Activated B cell treated with CpG ODN at 0.5 μM for 24 hours (primary cell): ENCODE measurements around the gene TRAF2. TPM values are rescaled to one million over a fixed set of nuclear protein-coding genes. Genes with fewer than 3 reads are reported as not detected.

Experiments used
- ATAC-seq: fragments of 200-7000 bp; cut with Tn5 transposase; one replicate; pipeline ENCODE4 v1.10.0; 2021; ENCODE audit warnings: low read depth, mild to moderate bottlenecking, moderate library complexity
- CTCF ChIA-PET: fragments of 350-600 bp; sonication (Branson Sonifier 250); formaldehyde crosslinking; loops from one replicate; lab custom pipeline; 2021; ENCODE audit warnings: antibody characterized with exemption; lab: Charles Lee
- POLR2A ChIA-PET: fragments of 350-600 bp; sonication (Branson Sonifier 250); formaldehyde crosslinking; loops from one replicate; lab custom pipeline; 2021; ENCODE audit warnings: antibody characterized with exemption; lab: Charles Lee
- DNase-seq: peaks from one replicate; pipeline ENCODE4 v3.0.0; 2022
- H3K27ac Mint-ChIP-seq: one replicate; pipeline ENCODE4 v1.8.0; 2020; ENCODE audit warnings: mixed read lengths
- H3K27me3 Mint-ChIP-seq: one replicate; pipeline ENCODE4 v1.8.0; 2021; ENCODE audit warnings: mixed read lengths
- H3K36me3 Mint-ChIP-seq: one replicate; pipeline ENCODE4 v1.8.0; 2021; ENCODE audit warnings: low read depth, mixed read lengths
- H3K4me1 Mint-ChIP-seq: one replicate; pipeline ENCODE4 v1.8.0; 2021; ENCODE audit warnings: mixed read lengths
- H3K4me3 Mint-ChIP-seq: one replicate; pipeline ENCODE4 v1.8.0; 2020; ENCODE audit warnings: mild to moderate bottlenecking, mixed read lengths
- H3K9me3 Mint-ChIP-seq: one replicate; pipeline ENCODE4 v1.8.0; 2020; ENCODE audit warnings: mixed read lengths
- intact Hi-C: fragments of 100-400 bp; cut with micrococcal nuclease; formaldehyde crosslinking; loops from one replicate; pipeline ENCODE4 v1.15.1; 2024
- total RNA-seq: library from RNA; stranded (reverse); gene quantifications from 2 replicates; pipeline ENCODE4 v1.2.3, GENCODE V29; 2022
- TF ChIP-seq, protein P1 (sequence below): fragments of 200-600 bp; IDR thresholded peaks from one replicate; pipeline ENCODE4 v1.8.0; 2022; ENCODE audit warnings: antibody characterized with exemption, mild to moderate bottlenecking

The TRAF2 gene
- total RNA-seq, 1 donor from 2014 or later: 58.2 TPM

DNA sequence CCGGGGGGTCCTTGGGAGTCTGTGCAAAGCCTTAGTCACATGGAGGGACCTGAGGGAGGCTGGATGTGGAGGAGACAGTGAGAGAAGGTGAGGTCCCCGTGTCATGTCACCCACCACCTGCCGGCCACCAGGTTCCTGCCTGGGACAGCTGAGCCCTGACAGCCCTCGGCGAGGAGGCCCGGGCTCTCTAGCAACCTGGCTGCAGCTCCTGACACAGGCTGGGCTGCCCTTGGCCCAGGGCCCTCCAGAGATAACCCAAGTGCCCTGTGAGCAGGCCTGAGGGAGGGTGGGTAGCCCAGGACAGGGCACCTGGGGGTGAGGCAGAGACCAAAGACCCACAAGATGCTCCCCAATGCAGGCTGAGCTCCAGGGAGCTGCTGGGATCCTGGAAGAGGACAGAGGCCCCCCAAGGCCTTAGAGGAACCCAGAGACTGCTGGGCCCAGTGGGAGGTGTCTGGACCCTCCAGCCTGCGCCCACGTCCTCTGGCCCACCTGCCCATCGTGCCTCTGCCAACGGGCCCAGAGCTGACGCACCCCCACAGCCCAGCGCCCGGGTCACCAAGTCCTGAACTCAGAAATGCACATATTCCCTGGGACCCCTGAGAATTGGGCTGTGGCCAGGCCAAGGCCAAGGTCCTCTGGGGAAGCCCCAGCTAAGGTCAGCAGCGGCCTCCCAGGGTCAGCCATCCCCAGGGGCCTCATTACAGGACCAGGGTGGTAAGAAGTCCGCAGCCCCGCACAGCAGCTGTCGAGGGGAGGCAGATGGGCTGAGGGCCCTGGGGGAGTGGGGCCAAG lies 82.2 kb downstream of the TRAF2 start:
- intact Hi-C loops: no loop called here
- no peak overlapping the region for H3K4me3 Mint-ChIP-seq
- H3K9me3 Mint-ChIP-seq: no peaks in the 10 kb centered on the region
- TF ChIP-seq, protein P1, sequence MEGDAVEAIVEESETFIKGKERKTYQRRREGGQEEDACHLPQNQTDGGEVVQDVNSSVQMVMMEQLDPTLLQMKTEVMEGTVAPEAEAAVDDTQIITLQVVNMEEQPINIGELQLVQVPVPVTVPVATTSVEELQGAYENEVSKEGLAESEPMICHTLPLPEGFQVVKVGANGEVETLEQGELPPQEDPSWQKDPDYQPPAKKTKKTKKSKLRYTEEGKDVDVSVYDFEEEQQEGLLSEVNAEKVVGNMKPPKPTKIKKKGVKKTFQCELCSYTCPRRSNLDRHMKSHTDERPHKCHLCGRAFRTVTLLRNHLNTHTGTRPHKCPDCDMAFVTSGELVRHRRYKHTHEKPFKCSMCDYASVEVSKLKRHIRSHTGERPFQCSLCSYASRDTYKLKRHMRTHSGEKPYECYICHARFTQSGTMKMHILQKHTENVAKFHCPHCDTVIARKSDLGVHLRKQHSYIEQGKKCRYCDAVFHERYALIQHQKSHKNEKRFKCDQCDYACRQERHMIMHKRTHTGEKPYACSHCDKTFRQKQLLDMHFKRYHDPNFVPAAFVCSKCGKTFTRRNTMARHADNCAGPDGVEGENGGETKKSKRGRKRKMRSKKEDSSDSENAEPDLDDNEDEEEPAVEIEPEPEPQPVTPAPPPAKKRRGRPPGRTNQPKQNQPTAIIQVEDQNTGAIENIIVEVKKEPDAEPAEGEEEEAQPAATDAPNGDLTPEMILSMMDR: no peak
- DNase-seq (no peak), ATAC-seq (no peak)
- no peaks in the 10 kb centered on the region for H3K36me3 Mint-ChIP-seq
- POLR2A ChIA-PET: no interaction called here
- CTCF ChIA-PET: no interaction called here
- peaks cover 11% of the 10 kb centered on the region for H3K27me3 Mint-ChIP-seq
- H3K27ac Mint-ChIP-seq: no peak overlapping the region
- H3K4me1 Mint-ChIP-seq: peaks cover 9% of the 10 kb centered on the region

GRCh38 chr9:136969150-136969549 lies 82.8 kb downstream of the TRAF2 start:
- ChIA-PET CTCF (no interaction called here), POLR2A (no interaction called here)
- Mint-ChIP-seq H3K36me3 (no peaks in the 10 kb centered on the region), H3K27ac (no peak overlapping the region), H3K4me3 (no peak overlapping the region), H3K9me3 (no peaks in the 10 kb centered on the region), H3K27me3 (peaks cover 11% of the 10 kb centered on the region), H3K4me1 (peaks cover 9% of the 10 kb centered on the region)
- no peak for DNase-seq
- TF ChIP-seq, protein P1: no peak
- intact Hi-C loops: no loop called here
- no peak for ATAC-seq

DNA sequence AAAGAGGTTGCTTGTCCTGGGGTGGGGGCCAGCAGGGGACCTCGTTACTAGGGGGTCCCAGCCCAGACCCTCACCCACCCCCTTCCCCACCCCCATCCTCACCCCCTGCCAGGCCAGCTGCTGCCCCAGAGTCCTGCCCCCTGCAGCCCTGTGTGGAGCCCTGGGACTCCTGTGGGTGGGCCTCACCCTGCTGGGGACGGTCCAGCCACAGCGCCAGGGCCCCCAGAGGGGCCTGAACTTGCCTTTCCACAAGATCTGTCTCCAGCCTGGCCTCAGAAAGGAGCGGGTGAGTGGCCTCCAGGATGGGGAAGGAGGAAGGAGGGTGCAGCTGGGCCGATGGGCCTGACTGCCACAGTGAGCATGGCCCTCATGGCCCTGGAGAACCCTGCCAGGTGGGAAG lies 83.5 kb downstream of the TRAF2 start:
- no peak overlapping the region for H3K27ac Mint-ChIP-seq
- no peaks in the 10 kb centered on the region for H3K36me3 Mint-ChIP-seq
- H3K4me3 Mint-ChIP-seq: no peak overlapping the region
- H3K4me1 Mint-ChIP-seq: peaks cover 9% of the 10 kb centered on the region
- no peaks in the 10 kb centered on the region for H3K9me3 Mint-ChIP-seq
- intact Hi-C loops: no loop called here
- H3K27me3 Mint-ChIP-seq: peaks cover 11% of the 10 kb centered on the region
- DNase-seq (no peak), ATAC-seq (no peak)
- TF ChIP-seq, protein P1: no peak
- ChIA-PET POLR2A (no interaction called here), CTCF (no interaction called here)

DNA sequence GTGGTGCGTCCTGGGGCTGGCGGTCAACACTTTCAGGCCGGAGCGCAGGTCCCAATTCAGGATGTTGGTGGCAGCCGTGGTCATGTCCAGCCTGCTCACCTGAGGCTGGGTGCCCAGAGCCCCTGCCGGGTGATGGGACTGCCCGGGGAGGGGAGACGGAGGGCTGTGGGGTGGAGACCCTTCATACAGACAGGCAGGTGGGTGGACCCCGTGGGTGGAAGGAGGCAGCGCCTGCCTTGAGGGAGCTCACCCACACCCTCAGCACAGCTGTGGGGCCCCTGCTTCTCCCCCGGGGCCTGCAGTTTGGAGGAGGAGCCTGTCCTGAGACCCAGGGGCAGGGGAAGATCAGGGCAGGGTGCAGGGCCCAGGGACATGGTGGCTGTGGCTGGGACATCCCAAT lies 84.0 kb downstream of the TRAF2 start:
- ChIA-PET CTCF (no interaction called here), POLR2A (no interaction called here)
- ATAC-seq (no peak), DNase-seq (no peak)
- H3K9me3 Mint-ChIP-seq: no peaks in the 10 kb centered on the region
- H3K27ac Mint-ChIP-seq: no peak overlapping the region
- H3K36me3 Mint-ChIP-seq: no peaks in the 10 kb centered on the region
- no peak overlapping the region for H3K4me3 Mint-ChIP-seq
- TF ChIP-seq, protein P1: no peak
- H3K4me1 Mint-ChIP-seq: peaks cover 9% of the 10 kb centered on the region
- H3K27me3 Mint-ChIP-seq: peaks cover 11% of the 10 kb centered on the region
- intact Hi-C loops: no loop called here

DNA sequence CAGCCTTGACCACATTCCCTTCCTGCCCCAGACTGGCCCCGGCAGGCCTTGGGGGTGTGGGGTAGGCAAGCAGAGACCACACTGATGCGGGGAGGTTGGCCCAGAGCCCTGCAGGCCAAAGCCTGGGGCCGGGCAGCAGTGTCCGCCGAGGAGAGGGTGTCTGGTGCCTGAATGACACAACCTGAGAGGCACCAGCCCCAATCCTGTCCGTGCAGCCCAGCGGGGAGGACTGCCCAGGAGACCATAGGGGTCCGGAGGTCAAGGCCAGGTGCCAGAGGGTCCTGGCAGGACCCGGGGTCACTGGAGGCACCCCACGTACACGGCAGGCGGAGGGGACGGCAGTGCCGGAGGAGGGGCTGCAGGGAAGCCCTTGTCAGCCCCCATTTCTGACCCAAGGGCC lies 85.4 kb downstream of the TRAF2 start:
- intact Hi-C loops: no loop called here
- TF ChIP-seq, protein P1: no peak
- no peak for ATAC-seq
- POLR2A ChIA-PET: no interaction called here
- H3K27me3 Mint-ChIP-seq: peaks cover 9% of the 10 kb centered on the region
- no peaks in the 10 kb centered on the region for H3K9me3 Mint-ChIP-seq
- DNase-seq: no peak
- no peak overlapping the region for H3K4me3 Mint-ChIP-seq
- H3K27ac Mint-ChIP-seq: no peak overlapping the region
- no peaks in the 10 kb centered on the region for H3K4me1 Mint-ChIP-seq
- no peaks in the 10 kb centered on the region for H3K36me3 Mint-ChIP-seq
- CTCF ChIA-PET: interaction anchor here (1.4 kb wide), 1 partner anchor 21 kb away, joined by 3 read pairs; no protein-coding TSS in a partner anchor
